GM12801 (cell line): ENCODE measurements around the gene NOVA1.

ENCODE experiments used
- TF ChIP-seq, protein P1 (sequence below): IDR thresholded peaks from one replicate; pipeline ENCODE4 v1.5.1; 2011; ENCODE audit warnings: control low read depth; ENCODE audit not compliant: insufficient read length; ENCODE audit errors: extremely low read depth

NOVA1 gene

DNA sequence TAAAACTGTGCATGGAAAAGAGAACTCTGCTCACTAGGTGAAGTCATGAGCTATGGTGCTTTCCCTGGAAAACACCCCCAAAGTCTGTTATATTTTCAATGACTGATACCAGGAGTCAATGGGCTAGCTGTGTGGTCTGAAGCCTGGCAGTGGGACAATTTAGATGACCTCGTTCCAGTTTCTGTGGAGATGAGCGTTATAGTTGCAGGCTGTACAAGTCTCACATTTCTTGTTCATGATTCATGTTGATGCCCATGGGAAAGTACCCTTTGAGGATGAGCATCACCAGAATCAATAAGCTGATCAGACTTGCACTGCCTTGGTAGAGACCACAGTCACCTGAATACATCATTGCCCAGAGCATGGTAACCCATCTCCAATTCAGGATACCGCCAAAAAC is 70.7 kb downstream of the NOVA1 start:
- TF ChIP-seq, protein P1, sequence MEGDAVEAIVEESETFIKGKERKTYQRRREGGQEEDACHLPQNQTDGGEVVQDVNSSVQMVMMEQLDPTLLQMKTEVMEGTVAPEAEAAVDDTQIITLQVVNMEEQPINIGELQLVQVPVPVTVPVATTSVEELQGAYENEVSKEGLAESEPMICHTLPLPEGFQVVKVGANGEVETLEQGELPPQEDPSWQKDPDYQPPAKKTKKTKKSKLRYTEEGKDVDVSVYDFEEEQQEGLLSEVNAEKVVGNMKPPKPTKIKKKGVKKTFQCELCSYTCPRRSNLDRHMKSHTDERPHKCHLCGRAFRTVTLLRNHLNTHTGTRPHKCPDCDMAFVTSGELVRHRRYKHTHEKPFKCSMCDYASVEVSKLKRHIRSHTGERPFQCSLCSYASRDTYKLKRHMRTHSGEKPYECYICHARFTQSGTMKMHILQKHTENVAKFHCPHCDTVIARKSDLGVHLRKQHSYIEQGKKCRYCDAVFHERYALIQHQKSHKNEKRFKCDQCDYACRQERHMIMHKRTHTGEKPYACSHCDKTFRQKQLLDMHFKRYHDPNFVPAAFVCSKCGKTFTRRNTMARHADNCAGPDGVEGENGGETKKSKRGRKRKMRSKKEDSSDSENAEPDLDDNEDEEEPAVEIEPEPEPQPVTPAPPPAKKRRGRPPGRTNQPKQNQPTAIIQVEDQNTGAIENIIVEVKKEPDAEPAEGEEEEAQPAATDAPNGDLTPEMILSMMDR = no peak

DNA sequence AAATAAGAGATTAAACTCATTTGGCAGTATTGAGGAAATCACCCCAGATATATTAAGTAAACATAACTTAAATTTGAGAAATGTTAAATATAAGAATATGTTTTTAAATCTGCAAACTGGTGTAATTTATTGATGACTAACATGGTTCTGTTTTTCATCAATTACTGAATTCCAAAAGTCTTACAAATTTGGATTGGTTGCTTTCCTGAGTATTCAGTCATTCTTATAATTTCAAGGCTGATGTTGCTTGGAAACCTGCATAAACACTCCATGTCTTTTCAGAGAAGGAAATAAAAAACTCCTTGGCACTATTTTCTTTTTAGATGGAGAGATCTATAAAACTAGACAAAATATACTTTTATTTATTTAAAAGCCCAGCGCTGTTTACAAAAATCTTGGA is 71.7 kb downstream of the NOVA1 start:
- TF ChIP-seq, protein P1 = no peak

DNA sequence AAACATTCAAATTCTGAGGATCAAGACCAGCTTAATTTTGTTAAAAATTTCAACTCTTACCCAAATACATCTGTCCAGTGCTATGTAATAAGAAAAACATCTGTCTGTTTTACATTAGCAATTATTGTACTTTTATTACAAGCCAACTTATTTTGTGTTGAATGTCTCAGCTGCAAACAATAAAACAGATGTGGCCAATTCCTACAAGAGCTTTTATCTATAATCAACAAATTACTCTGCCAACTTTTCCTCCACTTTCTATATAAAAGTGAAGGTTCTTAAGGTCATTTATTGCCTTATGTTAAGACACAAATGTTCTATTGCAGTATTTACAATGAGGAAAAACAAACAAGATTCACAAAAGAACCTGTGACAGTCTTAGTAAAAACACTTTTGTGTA is 72.7 kb downstream of the NOVA1 start:
- TF ChIP-seq, protein P1 = no peak

DNA sequence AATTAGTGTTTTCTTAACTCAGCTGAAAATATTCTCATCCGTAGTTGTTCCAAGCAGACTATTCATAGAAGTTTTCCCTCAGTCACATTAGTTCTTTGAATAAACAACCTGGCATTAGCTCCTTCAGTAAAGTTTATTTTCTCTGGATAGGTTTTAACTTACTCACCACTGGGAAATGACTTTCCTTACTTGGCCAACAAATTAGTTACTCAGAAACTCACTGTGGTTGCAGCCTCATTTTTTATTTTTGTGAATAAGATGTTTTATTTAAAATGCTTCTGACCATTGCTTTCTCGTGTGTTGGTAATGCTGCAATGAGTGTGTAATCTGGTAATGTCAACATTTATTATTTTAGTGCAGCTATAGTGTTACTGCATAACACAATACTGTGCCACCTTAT is 74.9 kb downstream of the NOVA1 start:
- TF ChIP-seq, protein P1 = no peak

DNA sequence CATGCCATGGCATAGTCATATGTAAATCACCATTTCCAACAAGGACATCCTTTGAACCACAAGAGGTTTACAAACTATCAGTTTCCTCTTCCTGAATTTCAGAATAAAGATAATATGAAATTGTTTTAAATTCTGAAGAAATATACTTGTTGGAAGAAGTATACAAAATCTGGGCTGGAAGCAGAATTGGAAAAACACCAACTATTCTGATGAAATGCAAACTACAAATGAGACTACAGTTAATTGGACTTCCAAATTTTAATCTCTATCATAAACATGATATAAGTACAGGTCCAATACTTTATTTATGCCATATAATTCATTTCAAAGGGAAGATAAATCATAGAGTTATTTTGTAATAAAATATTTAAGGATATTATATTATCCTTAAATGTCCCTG is 80.1 kb downstream of the NOVA1 start:
- TF ChIP-seq, protein P1 = no peak

DNA sequence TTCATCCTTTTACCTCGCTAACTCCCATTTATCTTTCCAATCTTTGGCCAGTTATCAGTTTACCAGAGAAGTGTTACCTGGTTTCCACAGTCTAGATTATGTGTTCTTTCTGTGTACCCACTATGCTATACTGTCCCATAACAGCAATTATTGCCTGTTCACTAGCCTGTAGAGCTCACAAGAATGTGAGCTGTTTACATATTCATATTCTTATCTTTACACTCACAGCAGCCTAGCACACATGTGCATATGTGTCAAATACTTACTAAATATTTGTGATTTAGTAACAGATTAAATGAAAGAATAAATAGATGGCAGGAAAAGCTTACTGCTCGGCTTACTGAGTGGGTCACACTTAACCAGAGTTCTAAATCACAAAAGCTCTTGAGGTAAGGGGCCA is 97.8 kb downstream of the NOVA1 start:
- TF ChIP-seq, protein P1 = no peak

DNA sequence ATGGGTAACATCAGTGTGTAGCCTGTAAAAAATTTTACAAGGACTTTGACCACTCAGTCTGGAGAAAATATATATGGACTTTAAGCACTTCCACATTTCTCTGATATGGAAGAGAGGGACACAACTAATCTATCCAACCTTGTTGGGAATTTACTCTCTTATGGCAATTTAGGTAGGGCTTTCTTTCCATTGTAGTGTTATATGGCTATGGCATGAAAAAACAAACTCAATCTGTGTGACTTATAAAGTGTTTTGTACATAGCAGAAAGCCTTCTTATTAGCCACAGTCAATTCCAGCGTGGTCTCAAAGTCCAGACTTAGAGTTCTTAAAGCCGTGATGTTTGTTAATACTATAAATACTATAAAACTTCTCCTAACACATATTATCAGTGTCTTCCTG is 98.3 kb downstream of the NOVA1 start:
- TF ChIP-seq, protein P1 = no peak

DNA sequence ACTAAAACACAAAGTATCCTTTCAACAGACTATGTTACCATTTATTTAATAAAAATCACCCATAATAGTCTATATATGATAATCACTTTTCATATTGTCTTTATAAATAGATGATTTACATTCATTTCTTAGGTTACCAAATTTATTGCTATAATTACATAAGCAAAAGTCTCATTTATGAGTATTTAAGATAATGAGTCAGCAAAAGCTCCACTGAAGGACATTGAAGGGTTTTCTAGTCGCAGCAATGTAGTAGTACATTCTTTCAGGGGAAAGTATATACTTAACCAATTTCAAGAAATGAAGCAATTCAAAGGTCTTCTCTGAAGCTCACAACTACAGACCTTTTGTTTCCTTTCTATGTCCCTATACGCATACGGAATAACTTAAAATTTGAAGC is 110.9 kb downstream of the NOVA1 start:
- TF ChIP-seq, protein P1 = no peak
